GM21723 (cell line): Measurements from ENCODE around the gene ROBO1.

ENCODE experiments used
- ATAC-seq: cut with Tn5 transposase; IDR thresholded peaks from one replicate; pipeline ENCODE4 v1.9.1; 2021; ENCODE audit warnings: mild to moderate bottlenecking, moderate library complexity; ENCODE audit not compliant: unreplicated experiment

The ROBO1 gene

GRCh38 chr3:79028916-79029315 is 738.9 kb downstream of the ROBO1 start:
- ATAC-seq = no peak

DNA sequence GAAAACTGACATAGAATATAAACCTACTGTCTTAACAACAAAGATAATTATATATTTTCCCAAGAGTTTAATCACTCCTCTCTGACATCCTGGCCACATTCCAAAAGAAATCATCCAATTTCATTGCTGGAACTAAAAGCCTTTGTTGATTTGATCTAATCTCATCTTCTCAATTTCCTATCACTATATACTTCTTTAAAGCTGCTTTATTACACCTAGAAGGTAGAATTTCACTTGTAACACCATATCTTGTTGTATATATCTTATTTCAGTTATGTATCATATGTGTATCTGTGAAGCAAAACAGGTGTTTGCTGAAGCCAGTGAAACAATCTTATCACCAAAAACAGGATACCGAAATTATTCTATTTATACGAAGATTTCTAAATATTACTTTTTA is 740.2 kb downstream of the ROBO1 start:
- no peak for ATAC-seq

DNA sequence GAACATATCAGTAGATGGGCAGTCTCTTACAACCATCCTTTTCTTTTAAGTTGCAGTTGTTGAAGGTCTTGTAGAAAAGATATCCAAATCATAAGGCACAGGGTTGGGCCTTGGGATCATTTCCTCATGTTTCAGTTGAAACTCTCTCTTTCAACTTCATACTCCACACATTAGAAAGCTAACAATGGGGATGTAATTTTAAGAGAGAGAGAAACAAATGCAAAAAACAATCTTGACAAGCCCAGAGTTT is 747.9 kb downstream of the ROBO1 start:
- no peak for ATAC-seq

DNA sequence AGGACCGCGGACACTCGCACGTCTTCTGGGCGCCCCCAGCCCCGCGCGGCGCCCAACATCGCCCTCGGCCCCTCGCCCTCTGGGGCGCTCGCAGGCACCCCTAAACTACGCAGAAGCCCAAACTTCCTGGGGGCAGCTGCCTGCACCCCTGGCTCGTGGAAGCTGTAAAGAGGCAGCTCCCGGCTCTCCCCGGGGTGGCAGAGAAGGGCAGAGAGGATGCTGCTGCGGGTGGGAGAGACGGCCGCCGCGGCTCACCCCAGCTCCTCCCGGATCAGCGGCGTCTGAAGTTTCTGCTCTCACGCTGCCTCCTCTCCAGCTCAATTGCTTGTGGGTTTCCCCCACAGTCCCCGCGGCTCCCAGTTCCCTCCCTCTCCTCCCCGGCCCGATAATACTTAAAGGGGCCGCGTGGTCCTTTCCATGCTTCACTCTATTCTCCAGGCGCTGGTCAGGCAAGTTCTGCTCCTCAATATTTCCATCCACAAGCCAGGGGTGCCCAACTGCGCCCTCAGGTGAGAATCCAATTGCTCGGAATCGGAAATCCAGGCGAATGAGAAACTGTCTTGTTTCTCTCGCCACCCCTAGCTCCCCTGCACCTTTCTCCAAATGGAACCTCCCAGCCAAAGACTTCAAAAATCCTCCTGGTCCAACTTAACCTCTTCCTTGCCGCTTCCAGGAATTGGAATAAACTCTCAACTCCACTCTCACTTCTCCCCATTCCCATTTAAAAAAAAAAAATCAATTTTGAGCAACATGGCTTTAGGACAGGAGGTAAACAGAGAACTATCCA is 748.5 kb downstream of the ROBO1 start:
- peak; percentile 72 for ATAC-seq

DNA sequence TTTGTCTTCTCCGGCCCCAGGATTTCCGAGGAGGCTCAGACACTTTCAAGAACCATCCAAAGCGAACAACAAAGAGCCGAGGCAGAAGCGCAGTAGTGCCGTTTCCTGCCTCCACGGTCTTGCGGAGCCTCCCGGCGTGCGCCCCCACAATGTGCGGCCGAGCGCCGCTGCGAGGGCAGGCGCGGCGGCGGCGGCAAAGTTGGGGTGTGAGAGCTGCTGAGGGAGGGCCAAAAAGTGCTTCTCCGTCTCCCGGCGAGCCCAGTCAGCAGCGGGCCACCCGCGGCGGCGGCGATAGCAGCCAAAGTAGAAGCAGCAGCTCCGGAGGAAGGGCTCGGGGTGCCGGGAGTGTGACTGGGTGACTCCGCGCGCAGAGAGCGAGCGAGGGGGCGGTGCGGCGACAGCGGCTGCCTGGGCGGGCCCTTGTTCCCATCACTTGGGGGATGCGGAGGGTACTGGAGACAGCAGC is 749.1 kb downstream of the ROBO1 start:
- peak; percentile 51 for ATAC-seq

DNA sequence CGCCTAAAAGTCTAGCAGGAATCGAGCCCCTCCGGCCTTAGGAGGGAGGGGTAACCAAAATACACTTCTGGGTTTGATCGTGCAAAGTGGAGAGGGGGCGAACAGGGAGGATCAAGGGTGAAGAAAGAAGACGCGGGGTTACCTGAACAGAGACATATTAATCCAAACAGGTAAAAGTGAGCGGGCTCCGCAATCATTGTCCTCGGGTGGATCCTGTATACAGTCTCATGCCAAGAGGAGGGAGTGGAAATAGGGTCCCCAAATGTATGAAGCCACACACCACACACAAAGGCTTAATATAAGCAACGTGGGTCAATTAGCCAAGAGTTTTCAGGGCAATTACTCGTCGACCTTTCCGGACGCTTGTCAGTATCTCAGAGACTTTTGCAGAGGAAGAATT is 749.5 kb downstream of the ROBO1 start:
- ATAC-seq = peak; percentile 1

DNA sequence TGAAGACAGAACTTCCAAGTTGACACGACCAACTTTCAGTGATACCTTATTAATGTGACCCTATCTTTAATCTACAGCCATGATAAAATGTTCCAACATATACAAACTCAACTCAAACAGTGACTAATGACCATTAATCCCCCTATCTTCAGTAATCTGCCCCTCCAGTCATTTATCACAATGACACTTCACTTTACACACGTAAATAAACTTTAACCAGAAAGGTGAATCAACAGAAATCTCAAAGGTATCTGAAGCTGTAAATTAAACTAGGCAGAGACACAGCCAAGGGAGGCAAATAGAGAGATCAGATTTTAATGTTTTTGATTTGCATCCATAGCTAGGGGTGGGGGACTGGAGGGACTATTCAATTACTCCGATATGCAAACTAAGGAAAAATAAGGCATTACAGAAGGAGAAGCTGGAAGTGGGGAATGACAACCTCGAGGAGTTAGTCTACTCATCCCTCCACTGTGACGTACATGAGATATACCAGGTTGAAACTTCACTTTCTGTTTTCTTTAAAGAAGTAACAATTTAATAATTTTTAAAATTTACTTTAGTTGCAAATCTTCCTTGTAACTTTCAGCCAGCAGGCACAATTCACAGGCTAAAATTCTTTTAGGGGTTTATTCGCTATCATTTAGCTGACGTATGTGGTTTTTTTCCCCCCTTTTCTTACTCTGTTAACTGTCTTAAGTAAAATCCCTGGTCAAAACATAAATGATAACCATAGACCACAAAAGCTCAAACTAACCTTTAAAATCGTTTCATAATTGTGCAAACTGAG is 751.0 kb downstream of the ROBO1 start:
- no peak for ATAC-seq

- ATAC-seq = no peak
Measured at GRCh38 chr3:79015854-79016253, 751.9 kb downstream of the ROBO1 start.

- no peak for ATAC-seq
Measured at GRCh38 chr3:79012946-79013362, 754.8 kb downstream of the ROBO1 start.

- no peak for ATAC-seq
Measured at GRCh38 chr3:79012530-79012913, 755.3 kb downstream of the ROBO1 start.

DNA sequence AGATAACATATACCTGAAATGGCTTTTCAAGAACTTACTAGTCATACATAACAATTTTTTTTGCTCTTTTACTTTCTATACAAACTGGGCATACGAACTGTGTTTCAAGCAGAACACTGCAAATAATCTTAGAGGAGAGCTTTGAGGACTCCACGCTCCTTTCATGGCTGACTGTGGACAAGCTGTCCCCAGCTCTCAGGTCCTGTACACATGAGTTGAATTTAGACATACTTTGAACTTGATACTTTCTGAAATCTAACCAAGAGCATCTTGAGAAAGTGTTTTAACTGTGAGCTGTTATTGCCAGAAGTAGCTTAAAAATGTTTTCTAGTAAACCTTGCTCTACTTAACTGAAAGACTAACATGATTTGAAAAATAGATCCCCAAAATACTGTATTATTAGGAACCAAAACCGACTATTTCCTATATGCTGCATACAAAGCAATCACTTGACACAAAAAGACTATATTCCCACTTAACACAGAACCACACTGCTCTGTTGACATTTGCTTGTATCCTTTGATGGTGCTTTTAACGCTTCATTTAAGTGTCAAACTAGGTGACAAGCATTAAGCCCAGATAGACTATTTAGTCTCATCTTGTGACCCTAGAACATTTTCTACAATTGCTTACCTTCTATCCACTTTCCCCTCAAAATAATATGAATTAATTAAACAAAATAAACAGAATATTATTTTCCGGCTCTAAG is 755.8 kb downstream of the ROBO1 start:
- ATAC-seq = no peak

- no peak for ATAC-seq
Measured at GRCh38 chr3:79009861-79010260, 757.9 kb downstream of the ROBO1 start.

- no peak for ATAC-seq
Measured at GRCh38 chr3:79006077-79006476, 761.7 kb downstream of the ROBO1 start.

DNA sequence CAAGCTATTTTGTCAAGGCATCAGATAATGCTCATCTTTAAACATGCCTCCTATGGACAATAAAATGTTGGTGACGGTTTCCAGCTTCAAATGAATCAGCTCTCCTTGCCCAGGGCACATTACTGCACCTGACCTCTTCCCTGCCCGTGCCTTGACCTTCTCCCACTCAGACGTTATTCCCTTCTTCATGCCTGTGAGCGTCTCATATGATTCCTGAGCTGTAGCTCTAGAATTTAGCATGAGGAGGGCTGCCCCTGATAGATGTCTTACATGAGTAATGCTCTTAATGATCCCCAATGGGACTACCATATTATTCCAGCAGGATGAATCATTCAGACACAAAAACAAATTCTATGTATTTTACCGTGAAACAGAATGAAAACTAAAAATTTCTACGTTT is 762.7 kb downstream of the ROBO1 start:
- ATAC-seq = no peak

GRCh38 chr3:79003994-79004393 is 763.8 kb downstream of the ROBO1 start:
- no peak for ATAC-seq

- no peak for ATAC-seq
Measured at GRCh38 chr3:79002465-79003372, 765.1 kb downstream of the ROBO1 start.

DNA sequence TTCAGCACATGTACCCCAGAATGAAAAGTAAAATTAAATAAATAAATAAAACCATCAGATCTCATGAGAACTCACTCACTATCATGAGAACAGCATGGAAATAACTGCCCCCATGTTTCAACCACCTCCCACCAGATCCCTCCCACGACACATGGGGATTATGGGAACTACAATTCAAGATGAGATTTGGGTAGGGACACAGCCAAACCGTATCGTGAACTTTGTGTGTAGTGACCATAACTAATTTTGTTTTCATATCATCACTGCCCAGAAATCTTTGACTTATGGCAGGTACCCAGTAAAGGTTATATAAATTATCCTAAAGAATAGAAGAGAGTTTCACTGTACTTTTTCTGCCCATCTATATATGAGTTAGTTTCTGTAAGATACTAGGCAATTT is 766.5 kb downstream of the ROBO1 start:
- ATAC-seq = no peak

GRCh38 chr3:78999139-78999538 is 768.7 kb downstream of the ROBO1 start:
- ATAC-seq = no peak

DNA sequence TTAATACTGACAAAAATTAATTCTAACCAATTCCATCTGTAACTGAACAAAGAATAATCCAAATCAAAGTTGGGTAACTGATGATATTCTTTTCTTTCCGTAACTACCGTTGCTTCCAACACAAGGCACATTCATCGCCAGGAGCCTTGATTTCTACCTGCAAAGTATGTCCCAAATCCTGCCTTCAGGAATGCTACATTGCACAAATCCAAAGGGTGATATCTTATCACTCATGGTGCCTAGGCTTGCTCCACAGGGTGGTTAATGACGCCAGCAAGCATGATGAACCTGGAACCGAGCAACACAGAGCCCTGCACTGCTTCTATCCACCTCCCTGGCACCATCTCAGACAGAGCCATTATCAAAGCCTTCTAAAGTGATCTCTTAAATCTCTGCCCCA is 772.7 kb downstream of the ROBO1 start:
- no peak for ATAC-seq

GRCh38 chr3:78994174-78995027 is 773.4 kb downstream of the ROBO1 start:
- ATAC-seq = no peak
